IgD-negative memory B cell (primary cell): ENCODE data around the gene EBLN1. TPM values are rescaled to one million over a fixed set of nuclear protein-coding genes. Genes with fewer than 3 reads are reported as not detected.
A peak's percentile ranks its signal among the peaks of the same experiment; 100 is the strongest.
"Not testable (repeated sequence)": the region's sequence is repeated elsewhere in the genome, so short reads cannot be mapped to it uniquely, and the experiment has no call there.

ENCODE experiments used
- H3K27ac Mint-ChIP-seq, 3 donors: one replicate each; pipeline ENCODE4 v1.8.0; 2020 to 2022; ENCODE audit warnings: mild to moderate bottlenecking in 3 of 3, mixed read lengths in 3 of 3, moderate library complexity in 1 of 3
- H3K27me3 Mint-ChIP-seq: one replicate; pipeline ENCODE4 v1.8.0; 2021; ENCODE audit warnings: mixed read lengths
- H3K36me3 Mint-ChIP-seq: one replicate; pipeline ENCODE4 v1.8.0; 2020; ENCODE audit warnings: mild to moderate bottlenecking, mixed read lengths
- H3K4me1 Mint-ChIP-seq, 3 donors: one replicate each; pipeline ENCODE4 v1.8.0; 2020 to 2022; ENCODE audit warnings: mixed read lengths in 3 of 3, mild to moderate bottlenecking in 1 of 3
- H3K4me3 Mint-ChIP-seq, 4 donors: one replicate each; pipeline ENCODE4 v1.8.0; 2020 to 2022; ENCODE audit warnings: mild to moderate bottlenecking in 4 of 4, mixed read lengths in 4 of 4, moderate library complexity in 3 of 4
- H3K9me3 Mint-ChIP-seq, 3 donors: one replicate each; pipeline ENCODE4 v1.8.0; 2020 to 2021; ENCODE audit warnings: mixed read lengths in 3 of 3, mild to moderate bottlenecking in 1 of 3
- polyA plus RNA-seq: library from polyadenylated mRNA; unstranded; fragments of 300-500 nt; fragmentation: Illumina TruSeq; gene quantifications from one replicate; pipeline ENCODE4 v1.2.3, GENCODE V29; 2021

Gene EBLN1
- polyA plus RNA-seq, 1 donor from 2014 or later: not detected

DNA sequence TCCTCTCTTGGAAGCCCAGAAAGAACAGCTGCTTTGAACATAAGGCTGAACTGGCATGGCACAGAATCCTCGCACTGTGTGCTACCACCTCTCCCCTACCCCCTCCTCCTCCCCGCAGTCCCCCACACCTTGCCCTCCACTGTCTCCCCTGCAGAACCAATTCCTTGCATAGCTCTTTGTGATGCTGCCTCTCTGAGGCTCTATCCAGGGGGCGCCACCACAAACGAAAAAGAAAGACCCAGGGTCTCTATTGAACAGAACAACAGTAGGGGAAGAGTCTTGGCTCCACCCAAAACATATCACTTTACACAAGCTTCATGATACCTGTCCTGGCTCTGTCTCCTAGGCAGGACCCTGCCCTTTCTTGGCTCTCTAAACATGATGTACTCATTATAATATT, 26.2 kb upstream of the EBLN1 start:
- Mint-ChIP-seq H3K4me3 (no peak overlapping the region), H3K9me3 (no peaks in the 10 kb centered on the region), H3K27me3 (peaks cover 4% of the 10 kb centered on the region), H3K4me1 (peaks cover 0 to 3% (median 3%) of the 10 kb centered on the region in 3 donors), H3K27ac (no peak overlapping the region), H3K36me3 (no peaks in the 10 kb centered on the region)

GRCh38 chr10:22243321-22243720, 25.5 kb upstream of the EBLN1 start:
- Mint-ChIP-seq H3K4me1 (peaks cover 0 to 3% (median 3%) of the 10 kb centered on the region in 3 donors), H3K9me3 (no peaks in the 10 kb centered on the region), H3K27me3 (peaks cover 4% of the 10 kb centered on the region), H3K27ac (no peak overlapping the region), H3K36me3 (no peaks in the 10 kb centered on the region), H3K4me3 (no peak overlapping the region)

GRCh38 chr10:22231260-22231659, 13.4 kb upstream of the EBLN1 start:
- Mint-ChIP-seq H3K27ac (peak overlapping the region in 2 of 3 donors; percentile 98 to 100), H3K4me1 (peaks cover 7 to 13% (median 12%) of the 10 kb centered on the region in 3 donors), H3K27me3 (peaks cover 3% of the 10 kb centered on the region), H3K36me3 (peaks cover 2% of the 10 kb centered on the region), H3K9me3 (peaks cover 0 to 4% (median 0%) of the 10 kb centered on the region in 3 donors), H3K4me3 (peak overlapping the region in 2 of 4 donors; percentile 94 to 99)

DNA sequence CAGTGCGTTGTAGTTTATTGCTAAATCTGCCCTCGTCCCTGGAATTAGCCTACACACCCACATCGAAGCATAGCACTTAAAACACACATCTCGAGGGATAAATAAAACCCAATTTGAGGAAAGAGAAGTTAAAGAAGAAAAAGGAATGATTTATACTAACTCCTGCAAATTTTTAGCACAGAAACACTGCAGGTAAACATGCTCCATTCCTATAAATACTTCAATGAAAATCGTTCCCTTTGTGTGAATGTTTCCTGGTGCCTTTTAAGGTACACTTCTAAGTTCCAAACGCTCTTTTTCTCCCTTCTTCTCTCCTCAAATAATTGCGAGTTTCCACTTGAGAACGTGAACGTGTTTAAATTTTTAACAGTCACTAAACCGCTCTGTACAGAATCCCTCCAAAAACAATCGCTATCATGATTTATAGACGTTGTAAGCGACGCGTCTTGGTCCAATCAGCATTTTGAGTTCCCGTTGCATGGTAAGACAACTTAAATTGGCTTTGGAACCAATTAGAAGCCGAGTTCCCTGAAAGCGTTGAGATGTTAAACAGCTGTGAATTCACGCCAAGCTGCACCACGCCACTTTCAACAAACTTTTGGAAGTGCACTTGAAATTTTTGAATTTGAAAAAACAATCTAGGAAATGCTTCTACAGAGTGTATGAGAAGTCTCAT, 12.5 kb upstream of the EBLN1 start:
- peaks cover 0 to 4% (median 0%) of the 10 kb centered on the region in 3 donors for H3K9me3 Mint-ChIP-seq
- peaks cover 3% of the 10 kb centered on the region for H3K27me3 Mint-ChIP-seq
- peaks cover 7 to 13% (median 12%) of the 10 kb centered on the region in 3 donors for H3K4me1 Mint-ChIP-seq
- peak overlapping the region; percentile 98 to 100 (median 100) for H3K27ac Mint-ChIP-seq
- peaks cover 2% of the 10 kb centered on the region for H3K36me3 Mint-ChIP-seq
- H3K4me3 Mint-ChIP-seq: peak overlapping the region; percentile 88 to 99 (median 96)

- peak overlapping the region; percentile 98 to 100 (median 100) for H3K27ac Mint-ChIP-seq
- peaks cover 7 to 13% (median 11%) of the 10 kb centered on the region in 3 donors for H3K4me1 Mint-ChIP-seq
- peaks cover 3% of the 10 kb centered on the region for H3K27me3 Mint-ChIP-seq
- H3K36me3 Mint-ChIP-seq: peaks cover 2% of the 10 kb centered on the region
- peak overlapping the region; percentile 88 to 99 (median 96) for H3K4me3 Mint-ChIP-seq
- peaks cover 0 to 4% (median 0%) of the 10 kb centered on the region in 3 donors for H3K9me3 Mint-ChIP-seq
These were observed 12.0 kb upstream of the EBLN1 start for GRCh38 chr10:22229802-22230157.

GRCh38 chr10:22228943-22229801, 11.4 kb upstream of the EBLN1 start:
- peaks cover 7 to 13% (median 11%) of the 10 kb centered on the region in 3 donors for H3K4me1 Mint-ChIP-seq
- peaks cover 2% of the 10 kb centered on the region for H3K36me3 Mint-ChIP-seq
- H3K27ac Mint-ChIP-seq: peak overlapping the region; percentile 98 to 100 (median 100)
- H3K4me3 Mint-ChIP-seq: peak overlapping the region; percentile 88 to 99 (median 96)
- peaks cover 0 to 4% (median 0%) of the 10 kb centered on the region in 3 donors for H3K9me3 Mint-ChIP-seq
- peaks cover 3% of the 10 kb centered on the region for H3K27me3 Mint-ChIP-seq

DNA sequence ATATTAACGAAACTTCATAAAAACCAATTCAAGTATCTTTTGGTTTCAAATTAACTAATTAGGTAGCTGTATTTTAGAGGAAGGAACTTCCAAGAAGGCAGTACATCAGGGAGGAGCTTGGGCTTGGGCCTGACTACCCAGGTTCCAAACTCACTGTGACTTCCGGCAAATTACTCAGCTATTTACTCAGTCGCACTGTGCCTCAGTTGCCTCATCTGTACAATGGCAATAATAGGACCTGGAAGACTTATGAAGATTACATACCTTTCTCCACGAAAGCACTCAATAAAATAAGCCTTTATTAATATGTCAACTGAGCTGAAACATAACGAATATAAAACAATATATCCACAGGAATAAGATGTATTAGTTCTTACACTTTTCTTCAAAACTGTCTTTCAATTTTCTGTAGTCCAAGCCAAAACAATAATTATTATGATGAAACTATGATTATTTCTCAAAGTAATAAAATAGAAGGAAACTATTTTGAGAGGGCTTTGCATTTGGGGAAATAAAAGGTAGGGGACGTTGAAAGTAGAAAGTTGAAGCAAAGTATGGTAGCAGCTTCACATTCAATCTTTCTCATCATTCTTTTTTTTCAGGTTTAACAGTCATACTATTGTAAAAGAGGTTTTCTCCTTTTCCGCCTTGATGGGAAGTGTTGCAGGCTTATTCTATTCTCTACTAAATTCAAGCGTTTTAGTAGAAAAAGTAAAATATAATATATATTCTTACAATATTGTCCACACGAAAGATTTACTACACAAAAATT, 10.5 kb upstream of the EBLN1 start:
- Mint-ChIP-seq H3K27ac (peak overlapping the region; percentile 39 to 98 (median 50)), H3K4me3 (peak overlapping the region; percentile 88 to 99 (median 96)), H3K27me3 (peaks cover 3% of the 10 kb centered on the region), H3K9me3 (peaks cover 0 to 4% (median 0%) of the 10 kb centered on the region in 3 donors), H3K36me3 (peaks cover 2% of the 10 kb centered on the region), H3K4me1 (peaks cover 7 to 13% (median 11%) of the 10 kb centered on the region in 3 donors)

DNA sequence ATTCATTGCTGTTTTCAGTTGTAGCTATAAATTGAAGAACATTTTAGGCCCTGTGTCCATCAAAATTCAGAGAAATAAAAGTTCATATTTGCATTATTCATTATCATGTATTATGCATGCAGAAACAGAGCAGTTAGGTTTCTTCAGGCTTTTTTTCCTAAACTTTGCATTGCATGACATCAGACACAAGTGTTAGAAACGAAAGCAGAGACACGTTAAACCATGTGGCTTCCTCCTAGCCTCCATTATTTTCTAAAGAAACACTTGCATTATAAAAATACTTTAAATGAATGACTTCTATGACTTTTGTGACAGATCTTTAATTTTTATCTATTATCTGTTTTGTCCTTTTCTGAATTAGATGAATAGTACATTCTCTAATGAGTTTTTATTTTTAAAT, 8.8 kb upstream of the EBLN1 start:
- Mint-ChIP-seq H3K4me1 (peaks cover 7 to 13% (median 11%) of the 10 kb centered on the region in 3 donors), H3K27me3 (peaks cover 5% of the 10 kb centered on the region), H3K4me3 (no peak overlapping the region), H3K36me3 (peaks cover 2% of the 10 kb centered on the region), H3K27ac (no peak overlapping the region), H3K9me3 (peaks cover 0 to 4% (median 3%) of the 10 kb centered on the region in 3 donors)

DNA sequence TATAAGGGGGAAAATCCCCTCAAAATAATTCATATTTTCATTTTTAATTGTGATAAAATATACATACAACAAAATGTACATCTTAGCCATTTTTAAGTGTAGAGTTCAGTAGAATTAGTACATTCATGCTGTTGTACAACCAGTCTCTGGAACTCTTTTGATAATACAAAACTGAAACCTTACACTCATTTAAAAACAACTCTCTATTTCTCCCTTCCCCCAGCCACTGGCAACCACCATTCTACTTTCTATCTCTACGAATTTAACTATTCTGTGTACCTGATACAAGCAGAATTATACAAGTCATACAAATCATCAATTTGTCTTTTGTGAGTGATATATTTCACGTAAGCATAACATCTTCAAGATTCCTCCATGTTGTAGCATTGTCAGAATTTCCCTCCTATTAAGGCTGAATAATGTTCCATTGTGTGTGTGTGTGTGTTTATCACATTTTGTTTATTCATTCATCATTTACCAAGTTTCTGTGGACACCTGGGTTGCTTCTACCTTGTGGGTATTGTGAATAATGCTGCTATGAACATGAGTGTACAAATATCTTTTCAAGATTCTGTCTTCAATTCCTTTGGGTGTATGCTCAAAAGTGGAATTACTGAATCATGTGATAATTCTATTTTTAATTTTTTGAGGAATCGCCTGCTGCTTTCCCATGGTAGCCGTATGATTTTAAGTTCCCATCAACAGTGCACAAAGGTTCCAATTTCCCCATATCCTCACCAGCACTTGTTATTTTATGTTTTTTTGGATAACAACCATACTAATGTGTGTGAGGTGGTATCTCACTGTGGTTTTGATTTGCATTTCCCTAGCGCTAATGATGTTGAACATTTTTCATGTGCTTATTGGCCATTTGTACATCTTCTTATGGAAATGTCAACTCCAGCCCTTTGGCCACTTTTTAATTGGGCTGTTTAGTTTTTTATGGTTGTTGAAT, 4.7 kb upstream of the EBLN1 start:
- peaks cover 0 to 7% (median 4%) of the 10 kb centered on the region in 3 donors for H3K4me1 Mint-ChIP-seq
- peaks cover 7% of the 10 kb centered on the region for H3K27me3 Mint-ChIP-seq
- H3K36me3 Mint-ChIP-seq: peaks cover 2% of the 10 kb centered on the region
- peaks cover 0 to 3% (median 0%) of the 10 kb centered on the region in 3 donors for H3K9me3 Mint-ChIP-seq
- H3K27ac Mint-ChIP-seq: no peak overlapping the region
- H3K4me3 Mint-ChIP-seq: no peak overlapping the region

- no peak overlapping the region for H3K4me3 Mint-ChIP-seq
- peaks cover 10% of the 10 kb centered on the region for H3K27me3 Mint-ChIP-seq
These were observed 1.5 kb upstream of the EBLN1 start for GRCh38 chr10:22219308-22219707.

GRCh38 chr10:22218448-22218847, 633 bp upstream of the EBLN1 start:
- Mint-ChIP-seq H3K4me3 (no peak overlapping the region), H3K36me3 (peaks cover 8% of the 10 kb centered on the region), H3K9me3 (peaks cover 0 to 3% (median 0%) of the 10 kb centered on the region in 3 donors), H3K27me3 (peaks cover 11% of the 10 kb centered on the region), H3K27ac (no peak overlapping the region), H3K4me1 (peaks cover 0 to 7% (median 4%) of the 10 kb centered on the region in 3 donors)

More at GRCh38 chr10:22219308-22219707, 1.5 kb upstream of the EBLN1 start:
- no peak overlapping the region for H3K27ac Mint-ChIP-seq
- H3K9me3 Mint-ChIP-seq: peaks cover 0 to 3% (median 0%) of the 10 kb centered on the region in 3 donors
- H3K4me1 Mint-ChIP-seq: peaks cover 0 to 7% (median 4%) of the 10 kb centered on the region in 3 donors
- peaks cover 8% of the 10 kb centered on the region for H3K36me3 Mint-ChIP-seq

GRCh38 chr10:22217084-22217483, 731 bp downstream of the EBLN1 start:
- not testable (repeated sequence) for H3K36me3 Mint-ChIP-seq, H3K27me3 Mint-ChIP-seq, H3K27ac Mint-ChIP-seq, H3K9me3 Mint-ChIP-seq, H3K4me1 Mint-ChIP-seq, H3K4me3 Mint-ChIP-seq

DNA sequence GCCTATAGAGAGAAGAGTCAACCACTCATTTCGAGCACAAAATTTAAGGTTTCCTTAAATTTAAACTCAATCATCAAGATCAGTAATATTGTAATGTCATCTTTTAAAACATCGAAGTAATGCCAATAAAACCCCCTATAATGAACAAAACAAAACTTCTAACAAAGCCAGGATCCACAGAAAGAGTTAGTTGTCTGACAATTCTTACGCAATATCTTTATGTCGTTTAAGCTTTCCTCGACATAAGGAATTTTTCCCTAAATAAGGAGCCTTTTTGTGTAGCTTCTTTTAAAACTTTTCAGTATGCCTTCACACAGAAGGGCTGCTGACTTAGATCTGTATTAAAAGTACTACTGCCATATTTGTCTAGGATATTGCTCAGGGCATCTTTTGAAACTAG, 7.5 kb downstream of the EBLN1 start:
- peaks cover 10% of the 10 kb centered on the region for H3K27me3 Mint-ChIP-seq
- peaks cover 4% of the 10 kb centered on the region for H3K36me3 Mint-ChIP-seq
- no peaks in the 10 kb centered on the region for H3K4me1 Mint-ChIP-seq
- no peak overlapping the region for H3K4me3 Mint-ChIP-seq
- H3K9me3 Mint-ChIP-seq: no peaks in the 10 kb centered on the region
- H3K27ac Mint-ChIP-seq: no peak overlapping the region

- no peaks in the 10 kb centered on the region for H3K36me3 Mint-ChIP-seq
These were observed 23.9 kb downstream of the EBLN1 start for GRCh38 chr10:22193945-22194344.

More at GRCh38 chr10:22193945-22194344, 23.9 kb downstream of the EBLN1 start:
- Mint-ChIP-seq H3K27ac (no peak overlapping the region), H3K4me1 (peaks cover 0 to 1% (median 0%) of the 10 kb centered on the region in 3 donors), H3K27me3 (no peaks in the 10 kb centered on the region), H3K4me3 (no peak overlapping the region), H3K9me3 (peaks cover 0 to 3% (median 0%) of the 10 kb centered on the region in 3 donors)
